Inflammatory macrophage treated with lipopolysaccharide for 1 hour (primary cell): ENCODE measurements around the gene KNCN.

Source experiments
- DNase-seq, 2 donors: peaks; one replicate each; pipeline ENCODE4 v3.0.0-alpha.2; 2020 to 2022

KNCN gene

GRCh38 chr1:46497020-46497419, 54.4 kb downstream of the KNCN start:
- no peak for DNase-seq

- DNase-seq, result no peak
These were observed 54.9 kb downstream of the KNCN start for GRCh38 chr1:46496505-46496904.

GRCh38 chr1:46495778-46496177, 55.7 kb downstream of the KNCN start:
- no peak for DNase-seq
